SK-N-SH (cell line): ENCODE measurements around the gene PPL.

Experiments
- CTCF ChIP-seq: fragments of 200-600 bp; sonication (generic); IDR thresholded peaks from 2 replicates; pipeline ENCODE4 v1.6.1; 2017; ENCODE audit warnings: antibody characterized with exemption, mild to moderate bottlenecking, moderate library complexity
- EP300 ChIP-seq, 2 experiments: IDR thresholded peaks; 2 replicates each; pipeline versions ENCODE4 v1.4.0 to v1.6.1; 2012; ENCODE audit warnings: borderline replicate concordance in 1 of 2, low read depth in 1 of 2, low read length in 1 of 2
- EZH2phosphoT487 ChIP-seq: fragments of 200-600 bp; sonication (generic); IDR thresholded peaks from 2 replicates; pipeline ENCODE4 v1.6.1; 2017; ENCODE audit warnings: low read depth, mixed run types, mild to moderate bottlenecking, antibody characterized with exemption, moderate library complexity, borderline replicate concordance
- GABPA ChIP-seq: IDR thresholded peaks from 2 replicates; pipeline ENCODE4 v1.4.0; 2012; ENCODE audit warnings: low read depth, mild to moderate bottlenecking
- NFIC ChIP-seq: IDR thresholded peaks from 2 replicates; pipeline ENCODE4 v1.4.0; 2012; ENCODE audit warnings: borderline replicate concordance
- POLR2AphosphoS5 ChIP-seq: IDR thresholded peaks from 2 replicates; pipeline ENCODE4 v1.6.1; 2012; ENCODE audit warnings: low read depth, low read length
- RFX5 ChIP-seq: IDR thresholded peaks from 2 replicates; pipeline ENCODE4 v1.6.1; 2012; ENCODE audit warnings: mild to moderate bottlenecking, improper control_type of control experiment, low read length
- TEAD4 ChIP-seq: IDR thresholded peaks from 2 replicates; pipeline ENCODE4 v1.4.0; 2012; ENCODE audit warnings: mild to moderate bottlenecking, borderline replicate concordance; ENCODE audit not compliant: insufficient read depth
- USF2 ChIP-seq: fragments of 150-350 bp; IDR thresholded peaks from 2 replicates; pipeline ENCODE4 v1.6.1; 2017; ENCODE audit warnings: antibody characterized with exemption, low read length, low read depth, borderline replicate concordance
- YY1 ChIP-seq: IDR thresholded peaks from 2 replicates; pipeline ENCODE4 v1.4.0; 2012; ENCODE audit warnings: low read depth, mild to moderate bottlenecking
- ZBTB33 ChIP-seq: IDR thresholded peaks from 2 replicates; pipeline ENCODE4 v1.4.0; 2012; ENCODE audit warnings: low read depth, borderline replicate concordance

GRCh38 chr16:4944333-4945281 is 7.7 kb upstream of the PPL start:
- TF ChIP-seq GABPA (no peak), CTCF (no peak), POLR2AphosphoS5 (peak; percentile 73; the same call in 1 of the 2 replicates), RFX5 (no peak), USF2 (no peak), EP300 (IDR thresholded peaks at IDR 0.05; ENCODE audit: borderline replicate concordance in 1 of 2, low read depth in 1 of 2, low read length in 1 of 2) (peak; percentile 9 to 97; a peak in 2 of 4 replicates), YY1 (no peak), EZH2phosphoT487 (no peak), TEAD4 (peak; percentile 97), ZBTB33 (peak; percentile 81; the same call in 1 of the 2 replicates), NFIC (peak; percentile 99)
